GM21723 (cell line): Measurements from ENCODE around the gene EHMT1.

Experiments used
- ATAC-seq: cut with Tn5 transposase; IDR thresholded peaks from one replicate; pipeline ENCODE4 v1.9.1; 2021; ENCODE audit warnings: mild to moderate bottlenecking, moderate library complexity; ENCODE audit not compliant: unreplicated experiment

Gene EHMT1

DNA sequence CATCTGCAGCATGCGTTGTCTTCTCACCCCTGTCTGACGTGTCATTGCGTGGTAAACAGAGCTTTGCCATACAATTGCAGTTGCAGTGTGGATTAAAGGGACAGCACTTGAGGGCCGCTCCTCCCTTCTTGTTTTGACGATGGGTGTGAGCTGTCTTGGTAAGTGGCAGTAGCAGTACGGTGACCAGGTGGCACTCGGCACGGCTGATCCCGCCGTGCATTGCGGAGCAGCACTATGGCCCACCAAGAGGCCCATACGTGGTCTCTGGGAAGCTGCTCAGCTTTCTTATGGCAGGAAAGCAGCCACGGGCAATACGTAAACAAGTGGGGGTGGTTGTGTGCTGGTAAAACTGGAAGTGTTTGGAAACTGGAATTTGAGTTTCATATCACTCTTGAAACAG lies 25.1 kb downstream of the EHMT1 start:
- no peak for ATAC-seq

GRCh38 chr9:137645211-137645610 lies 26.4 kb downstream of the EHMT1 start:
- no peak for ATAC-seq

GRCh38 chr9:137646341-137646740 lies 27.5 kb downstream of the EHMT1 start:
- ATAC-seq: no peak

DNA sequence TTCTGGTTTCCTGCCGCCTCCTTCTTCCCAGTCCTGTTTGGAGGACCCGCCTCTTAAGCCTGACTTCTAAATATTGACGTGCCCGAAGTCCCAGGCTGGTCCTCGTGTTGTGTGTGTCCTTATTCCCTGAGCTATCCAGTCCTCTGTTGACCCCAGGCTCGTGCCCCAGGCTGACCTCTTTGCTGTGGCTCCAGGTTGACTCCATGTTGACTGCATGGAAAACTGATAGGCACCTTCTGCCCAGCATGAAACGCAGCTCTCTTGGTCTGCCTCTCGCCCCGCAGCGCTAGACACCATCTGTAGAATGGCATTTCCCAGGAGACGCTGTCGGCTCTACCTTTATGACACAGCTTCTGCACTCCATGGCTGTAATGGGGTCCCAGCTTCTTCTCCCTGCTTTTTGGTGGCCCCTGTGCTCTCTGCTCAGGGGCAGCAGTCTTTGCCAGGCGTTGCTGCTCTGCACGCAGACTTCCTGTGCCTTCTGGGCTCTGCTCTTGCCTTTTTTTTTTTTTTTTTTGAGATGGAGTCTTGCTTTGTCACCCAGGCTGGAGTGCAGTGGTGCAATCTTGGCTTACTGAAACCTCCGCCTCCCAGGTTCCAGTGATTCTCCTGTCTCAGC lies 28.4 kb downstream of the EHMT1 start:
- ATAC-seq: no peak

- ATAC-seq: no peak
Measured at GRCh38 chr9:137648396-137648795, 29.6 kb downstream of the EHMT1 start.

- no peak for ATAC-seq
Measured at GRCh38 chr9:137649553-137649952, 30.7 kb downstream of the EHMT1 start.

GRCh38 chr9:137650259-137650658 lies 31.5 kb downstream of the EHMT1 start:
- ATAC-seq: no peak

DNA sequence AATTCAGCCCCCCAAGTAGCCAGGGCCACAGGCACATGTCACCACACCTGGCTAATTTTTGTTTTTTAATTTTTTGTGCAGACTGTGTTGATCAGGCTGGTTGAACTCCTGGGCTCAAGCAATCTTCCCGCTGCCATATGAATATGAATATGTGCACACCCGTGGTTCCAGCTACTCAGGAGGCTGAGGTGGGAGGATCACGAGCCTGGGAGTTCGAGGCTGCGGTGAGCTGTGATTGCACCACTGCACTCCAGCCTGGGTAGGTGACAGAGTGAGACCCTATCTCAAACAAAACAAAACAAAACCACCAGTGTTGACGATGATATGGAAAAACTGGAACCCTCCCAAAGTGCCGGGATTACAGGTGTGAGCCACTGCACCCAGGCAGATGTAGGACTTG lies 32.0 kb downstream of the EHMT1 start:
- ATAC-seq: no peak

- ATAC-seq: no peak
Measured at GRCh38 chr9:137656416-137656815, 37.6 kb downstream of the EHMT1 start.

DNA sequence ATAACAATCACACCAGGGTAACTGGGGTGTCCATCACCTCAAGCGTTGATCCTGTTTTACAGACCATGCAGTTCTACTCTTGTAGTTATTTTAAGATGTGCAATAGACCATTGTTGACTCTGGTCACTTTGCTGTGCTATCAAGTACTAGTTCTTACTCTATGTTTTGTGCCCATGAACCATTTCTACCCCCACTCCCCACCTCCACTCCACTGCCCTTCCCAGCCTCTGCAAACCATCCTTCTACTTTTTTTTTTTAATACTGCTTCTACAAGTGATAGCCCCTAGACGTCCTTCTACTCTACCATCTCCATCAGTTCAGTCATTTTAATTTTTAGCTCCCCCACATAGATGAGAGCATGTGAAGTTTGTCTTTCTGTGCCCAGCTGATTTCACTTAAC lies 38.8 kb downstream of the EHMT1 start:
- no peak for ATAC-seq

DNA sequence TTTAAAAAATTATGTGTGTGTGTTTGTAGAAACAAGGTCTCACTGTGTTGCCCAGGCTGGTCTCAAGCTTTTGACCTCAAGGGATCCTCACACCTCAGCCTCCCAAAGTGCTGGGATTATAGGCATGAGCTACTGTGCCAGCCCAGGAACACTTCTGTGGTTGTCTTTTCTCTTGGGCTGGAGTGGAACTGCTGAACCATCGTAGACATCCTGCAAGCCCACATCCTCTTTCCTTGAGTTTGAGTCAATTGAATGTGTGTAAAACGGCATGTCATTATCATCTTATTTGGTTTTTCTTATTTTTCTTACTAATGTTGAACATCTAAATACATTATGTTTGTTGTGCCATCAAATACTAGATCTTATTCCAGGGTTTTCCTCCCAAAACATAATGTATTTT lies 40.0 kb downstream of the EHMT1 start:
- no peak for ATAC-seq

DNA sequence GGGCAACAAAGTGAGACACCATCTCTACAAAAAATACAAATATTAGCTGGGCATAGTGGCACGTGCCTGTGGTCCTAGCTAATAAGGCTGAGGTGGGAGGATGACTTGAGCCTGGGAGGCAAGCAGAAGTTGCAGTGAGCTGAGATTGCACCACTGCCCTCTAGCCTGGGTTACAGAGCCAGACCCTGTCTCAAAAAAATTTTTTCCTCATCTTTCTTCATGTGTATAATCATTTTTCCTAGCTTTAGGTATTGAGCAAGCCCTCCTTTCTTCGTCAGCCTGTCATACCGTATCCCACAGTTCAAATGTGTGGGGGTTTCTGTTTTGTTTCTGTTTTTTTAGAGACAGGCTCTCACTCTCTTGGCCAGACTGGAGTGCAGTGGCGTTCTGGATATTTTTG lies 41.3 kb downstream of the EHMT1 start:
- no peak for ATAC-seq

DNA sequence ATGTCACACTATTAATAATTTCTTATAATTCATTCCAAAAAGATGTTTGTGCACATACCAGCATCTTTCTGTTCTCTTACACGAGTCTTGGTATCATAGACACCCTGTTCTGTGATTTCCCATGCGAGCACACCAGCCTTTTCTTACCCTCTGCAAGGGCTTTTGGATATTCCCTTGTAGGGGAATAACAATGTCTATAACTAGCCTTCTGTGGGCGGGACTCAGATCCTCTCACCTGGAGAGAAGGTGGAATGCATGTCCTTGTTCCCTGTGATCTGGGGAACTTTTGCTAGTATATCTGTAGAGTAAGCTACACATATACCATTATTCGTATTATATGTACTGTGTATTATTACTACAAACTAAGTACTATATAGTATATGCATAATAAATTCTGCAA lies 44.8 kb downstream of the EHMT1 start:
- no peak for ATAC-seq

DNA sequence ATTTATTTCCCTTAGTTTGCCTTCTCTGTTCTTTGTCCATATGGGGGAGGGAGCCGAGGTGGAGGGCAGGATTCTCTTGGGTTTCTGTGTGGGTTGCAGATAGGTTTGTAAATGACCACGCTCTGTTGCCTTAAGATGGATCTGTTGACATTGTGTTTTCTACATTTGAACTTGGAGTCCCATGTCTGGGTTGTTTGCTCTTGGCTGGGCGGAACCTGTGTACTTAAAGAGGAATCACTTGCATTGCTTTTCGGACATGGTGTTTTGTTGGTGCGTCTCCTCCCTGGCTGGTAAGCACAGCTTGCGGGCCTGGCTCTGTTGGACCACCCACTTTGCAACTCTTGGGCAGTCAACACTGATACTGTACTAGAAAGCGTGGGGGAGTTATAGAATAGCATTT lies 45.9 kb downstream of the EHMT1 start:
- ATAC-seq: no peak

- ATAC-seq: no peak
Measured at GRCh38 chr9:137665226-137665625, 46.4 kb downstream of the EHMT1 start.

DNA sequence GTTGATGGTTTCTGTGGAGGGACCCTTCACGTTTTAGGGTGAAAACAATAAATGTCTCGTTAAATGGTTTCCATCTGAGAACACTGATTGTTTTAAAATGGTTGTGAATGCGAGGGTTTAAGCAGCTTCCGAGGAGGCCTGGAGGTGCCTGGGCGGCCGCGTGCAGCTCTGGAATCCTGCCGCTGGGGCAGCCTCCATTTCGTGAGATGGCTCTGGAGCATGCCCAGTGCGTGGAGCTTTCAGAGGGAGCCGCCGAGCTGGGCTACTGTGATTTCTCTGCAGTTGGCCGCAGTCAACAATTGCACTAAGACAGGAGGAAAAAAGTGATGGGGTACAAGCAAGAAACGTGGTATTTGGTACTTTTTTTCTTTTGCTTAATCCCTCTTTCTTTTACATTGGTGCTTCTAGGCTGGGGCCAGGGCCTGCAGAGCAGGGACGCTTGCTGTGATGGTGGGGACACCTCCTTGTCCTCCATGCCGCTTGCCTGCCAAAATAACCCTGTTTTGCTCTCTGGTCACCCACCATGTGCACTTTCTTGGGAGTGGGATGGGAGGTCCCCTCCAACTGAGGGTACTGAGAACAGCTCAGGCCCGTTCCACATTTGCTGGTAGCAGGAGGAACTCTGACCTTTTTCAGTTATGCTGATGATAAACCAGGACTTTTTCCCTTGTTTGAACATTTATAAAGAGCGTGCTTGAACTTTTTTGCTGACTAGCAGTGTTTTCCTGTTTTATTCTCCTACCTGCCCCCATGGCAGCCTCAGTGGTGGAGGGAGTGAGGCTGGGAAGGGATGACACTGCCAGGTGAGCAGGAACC lies 47.1 kb downstream of the EHMT1 start:
- no peak for ATAC-seq

DNA sequence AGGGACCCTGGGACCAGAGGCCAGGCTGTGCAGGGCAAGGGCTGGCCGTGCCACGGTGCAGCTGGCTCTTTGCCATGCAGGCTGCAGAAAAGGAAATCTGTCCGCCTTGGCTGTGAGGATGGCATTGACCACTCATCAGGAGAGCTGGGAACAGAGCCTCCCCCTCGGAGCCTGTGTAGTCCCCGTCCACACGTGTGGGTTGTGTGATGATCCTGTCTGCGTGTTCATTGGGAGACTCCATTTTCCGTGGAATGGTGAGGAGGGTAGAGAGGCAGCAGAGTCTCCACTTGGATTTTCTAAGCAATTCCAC lies 47.7 kb downstream of the EHMT1 start:
- no peak for ATAC-seq

DNA sequence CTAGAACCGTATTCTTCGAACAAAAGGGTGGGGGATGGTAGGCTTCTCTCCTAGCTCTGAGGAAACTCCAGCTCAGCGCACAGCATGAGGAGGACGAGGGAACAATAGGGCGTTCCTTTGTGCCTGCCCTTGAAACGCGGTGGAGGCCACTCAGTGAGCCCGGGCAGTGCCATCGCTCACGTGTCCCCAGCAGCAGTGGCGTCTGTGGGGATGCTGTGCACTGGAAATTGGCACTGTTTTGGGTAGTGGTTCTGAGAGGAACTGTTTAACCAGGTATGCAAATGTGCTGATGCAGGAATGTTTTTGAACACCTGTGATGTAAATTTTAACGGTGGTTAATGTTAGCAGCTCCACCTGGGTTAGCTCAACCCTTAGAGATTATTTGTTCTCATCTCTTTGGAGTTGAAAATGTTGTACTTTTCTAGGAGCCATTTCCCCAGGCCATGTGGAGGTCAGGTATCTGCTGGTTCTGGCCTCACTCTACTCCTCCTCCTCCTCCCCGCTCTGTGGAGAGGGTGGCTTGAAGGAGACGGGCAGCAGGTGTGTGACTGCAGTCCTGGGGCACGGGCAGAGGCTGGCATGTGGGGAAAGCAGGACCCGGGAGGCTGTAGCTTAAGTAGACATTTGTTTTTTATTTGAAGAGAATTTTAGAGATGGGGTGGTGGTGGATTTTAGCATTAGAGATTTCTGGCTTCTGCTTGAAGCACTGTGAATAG lies 48.3 kb downstream of the EHMT1 start:
- no peak for ATAC-seq

DNA sequence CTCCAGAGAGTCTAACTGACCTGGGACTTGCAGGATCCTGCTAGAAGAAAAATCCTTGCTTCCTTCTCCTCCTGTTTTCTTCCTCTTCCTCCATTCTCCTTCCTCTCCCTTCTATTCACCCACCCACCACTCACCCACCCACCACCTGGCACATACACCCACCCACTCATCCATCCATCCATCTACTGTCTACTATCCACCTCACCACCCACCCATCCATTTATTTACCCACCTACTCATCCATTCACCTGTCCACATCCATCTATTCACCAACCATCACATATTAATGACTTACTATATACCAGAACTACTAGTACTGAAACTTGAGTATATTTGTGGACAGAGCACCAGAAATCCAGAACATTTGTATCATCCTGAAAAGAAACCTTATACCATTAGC lies 49.4 kb downstream of the EHMT1 start:
- ATAC-seq: no peak

DNA sequence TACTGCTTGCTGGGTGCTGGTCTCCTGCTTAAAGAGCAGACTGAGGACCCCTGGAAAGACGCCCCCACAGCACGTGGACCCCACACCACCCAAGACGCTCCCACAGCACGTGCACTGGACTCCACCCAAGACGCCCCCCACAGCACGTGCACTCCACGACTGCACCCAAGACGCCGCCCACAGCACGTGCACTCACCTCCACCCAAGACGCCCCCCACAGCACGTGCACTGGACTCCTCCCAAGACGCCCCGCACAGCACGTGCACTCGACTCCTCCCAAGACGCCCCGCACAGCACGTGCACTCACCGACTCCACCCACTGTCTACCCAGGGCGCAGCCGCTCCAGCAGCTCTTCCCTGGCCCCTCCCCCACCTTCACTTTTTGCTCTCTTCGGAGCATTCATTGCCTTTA lies 50.5 kb downstream of the EHMT1 start:
- no peak for ATAC-seq

- ATAC-seq: no peak
Measured at GRCh38 chr9:137670391-137671195, 51.8 kb downstream of the EHMT1 start.

DNA sequence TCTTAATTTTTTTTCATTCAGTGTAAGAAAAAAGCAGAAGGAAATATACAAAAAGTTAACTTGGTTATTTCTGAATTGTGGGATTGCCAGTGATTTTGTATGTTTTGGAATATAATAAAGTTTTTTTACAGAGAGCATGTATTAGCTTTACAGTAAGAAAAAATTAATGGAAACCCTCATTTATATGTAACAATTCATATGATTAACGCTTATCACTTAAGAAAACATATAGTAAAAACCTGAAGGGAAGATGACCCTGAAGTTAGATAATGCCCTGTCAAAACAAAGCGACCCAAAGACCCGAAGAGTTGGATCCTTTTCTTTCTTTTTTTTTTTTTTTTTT lies 52.4 kb downstream of the EHMT1 start:
- ATAC-seq: no peak
